Measurements from ENCODE around the gene AP4B1. TPM values are rescaled to one million over a fixed set of nuclear protein-coding genes. Genes with fewer than 3 reads are reported as not detected.

The AP4B1 gene
- total and polyA plus RNA-seq, 9 of the 15 experiments (the other 6 are each of a cell fraction or from before 2014, with no cell fraction given), result 15.8 to 36.5 (median 24.6) TPM

DNA sequence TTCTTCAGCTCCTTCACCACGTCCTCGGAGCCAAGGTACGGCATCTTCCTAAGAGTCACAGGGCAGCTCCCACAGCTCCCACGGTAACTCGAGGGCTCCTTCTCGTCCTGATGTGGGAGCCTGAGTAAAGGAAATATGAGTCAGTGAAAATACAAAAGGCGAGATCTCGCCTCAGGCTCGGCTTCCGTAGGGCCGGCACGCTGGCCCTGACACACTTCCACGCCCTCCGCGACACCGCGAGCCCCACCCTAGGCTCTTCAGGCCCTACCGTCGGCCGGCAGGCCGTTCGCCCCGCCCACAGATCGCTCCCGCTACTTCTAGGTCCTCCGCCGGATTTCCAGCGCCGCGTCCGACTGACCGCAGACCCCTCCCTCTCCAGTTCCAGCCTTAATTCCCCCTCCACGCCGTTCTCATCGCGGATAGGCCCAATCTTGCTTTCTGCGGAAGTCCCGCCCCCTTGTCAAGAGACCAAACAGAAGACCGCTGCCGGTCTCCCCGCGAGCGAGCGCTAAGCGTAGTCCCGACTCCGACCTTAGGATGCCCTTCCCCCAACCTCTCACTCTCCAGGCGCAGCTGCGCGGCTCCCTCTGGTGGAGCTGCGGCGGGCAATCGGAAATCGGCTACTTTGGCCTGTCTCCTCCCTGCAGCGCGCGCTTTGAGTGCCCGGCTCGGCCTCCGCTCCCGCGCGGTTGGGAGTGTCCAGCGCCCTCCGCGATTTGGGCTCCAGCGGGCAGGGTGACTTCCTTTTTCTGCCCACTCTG is at the start of gene AP4B1, which contains the start of gene DCLRE1B (continued):
- TF ChIP-seq STAT5B (CRISPR knock-in tag; IDR thresholded peaks at IDR 0.05) (no peak), HDAC1 (IDR thresholded peaks at IDR 0.05) (peak in 1 of 2 experiments; percentile 93; a peak in 2 of 4 replicates), GATAD2A (IDR thresholded peaks at IDR 0.05) (peak; percentile 79), NFYB (IDR thresholded peaks at IDR 0.05; ENCODE audit: extremely low read depth, insufficient read length) (peak; percentile 10), HDAC2 (IDR thresholded peaks at IDR 0.05) (peak; percentile 82), ZNF444 (CRISPR knock-in tag; IDR thresholded peaks at IDR 0.05) (no peak), CBX3 (IDR thresholded peaks at IDR 0.05; ENCODE audit: borderline replicate concordance in 1 of 2, low read length in 2 of 2) (peak in 1 of 2 experiments; percentile 57; a peak in 2 of 3 replicates), TAF9B (IDR thresholded peaks at IDR 0.05; ENCODE audit: partially characterized antibody) (peak; percentile 77), ZSCAN29 (IDR thresholded peaks at IDR 0.05) (no peak), ZNF551 (CRISPR knock-in tag; IDR thresholded peaks at IDR 0.05) (no peak), HNRNPK (IDR thresholded peaks at IDR 0.05; ENCODE audit: low read depth, low read length, poor library complexity, severe bottlenecking) (no peak), ZFX (CRISPR knock-in tag; IDR thresholded peaks at IDR 0.05) (peak; percentile 80), NFATC3 (IDR thresholded peaks at IDR 0.05) (no peak), MAZ (CRISPR knock-in tag; conservative IDR thresholded peaks at IDR 0.05 in 1 of 2, IDR thresholded peaks at IDR 0.05 in 1 of 2) (peak; percentile 96 to 98), NRF1 (conservative IDR thresholded peaks at IDR 0.05 in 1 of 2, IDR thresholded peaks at IDR 0.05 in 1 of 2) (peak; percentile 89 to 91), SREBF2 (CRISPR knock-in tag; IDR thresholded peaks at IDR 0.05) (no peak), ZNF140 (CRISPR knock-in tag; IDR thresholded peaks at IDR 0.05) (no peak)
- TF ChIP-seq, protein P1, sequence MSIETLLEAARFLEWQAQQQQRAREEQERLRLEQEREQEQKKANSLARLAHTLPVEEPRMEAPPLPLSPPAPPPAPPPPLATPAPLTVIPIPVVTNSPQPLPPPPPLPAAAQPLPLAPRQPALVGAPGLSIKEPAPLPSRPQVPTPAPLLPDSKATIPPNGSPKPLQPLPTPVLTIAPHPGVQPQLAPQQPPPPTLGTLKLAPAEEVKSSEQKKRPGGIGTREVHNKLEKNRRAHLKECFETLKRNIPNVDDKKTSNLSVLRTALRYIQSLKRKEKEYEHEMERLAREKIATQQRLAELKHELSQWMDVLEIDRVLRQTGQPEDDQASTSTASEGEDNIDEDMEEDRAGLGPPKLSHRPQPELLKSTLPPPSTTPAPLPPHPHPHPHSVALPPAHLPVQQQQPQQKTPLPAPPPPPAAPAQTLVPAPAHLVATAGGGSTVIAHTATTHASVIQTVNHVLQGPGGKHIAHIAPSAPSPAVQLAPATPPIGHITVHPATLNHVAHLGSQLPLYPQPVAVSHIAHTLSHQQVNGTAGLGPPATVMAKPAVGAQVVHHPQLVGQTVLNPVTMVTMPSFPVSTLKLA (conservative IDR thresholded peaks at IDR 0.05), result peak; percentile 84 to 92
- TF ChIP-seq, protein P2, sequence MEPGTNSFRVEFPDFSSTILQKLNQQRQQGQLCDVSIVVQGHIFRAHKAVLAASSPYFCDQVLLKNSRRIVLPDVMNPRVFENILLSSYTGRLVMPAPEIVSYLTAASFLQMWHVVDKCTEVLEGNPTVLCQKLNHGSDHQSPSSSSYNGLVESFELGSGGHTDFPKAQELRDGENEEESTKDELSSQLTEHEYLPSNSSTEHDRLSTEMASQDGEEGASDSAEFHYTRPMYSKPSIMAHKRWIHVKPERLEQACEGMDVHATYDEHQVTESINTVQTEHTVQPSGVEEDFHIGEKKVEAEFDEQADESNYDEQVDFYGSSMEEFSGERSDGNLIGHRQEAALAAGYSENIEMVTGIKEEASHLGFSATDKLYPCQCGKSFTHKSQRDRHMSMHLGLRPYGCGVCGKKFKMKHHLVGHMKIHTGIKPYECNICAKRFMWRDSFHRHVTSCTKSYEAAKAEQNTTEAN (CRISPR knock-in tag; IDR thresholded peaks at IDR 0.05), result 0 out of 2 replicates have a peak, but pooled peaks have one; percentile 18
- TF ChIP-seq, protein P3, sequence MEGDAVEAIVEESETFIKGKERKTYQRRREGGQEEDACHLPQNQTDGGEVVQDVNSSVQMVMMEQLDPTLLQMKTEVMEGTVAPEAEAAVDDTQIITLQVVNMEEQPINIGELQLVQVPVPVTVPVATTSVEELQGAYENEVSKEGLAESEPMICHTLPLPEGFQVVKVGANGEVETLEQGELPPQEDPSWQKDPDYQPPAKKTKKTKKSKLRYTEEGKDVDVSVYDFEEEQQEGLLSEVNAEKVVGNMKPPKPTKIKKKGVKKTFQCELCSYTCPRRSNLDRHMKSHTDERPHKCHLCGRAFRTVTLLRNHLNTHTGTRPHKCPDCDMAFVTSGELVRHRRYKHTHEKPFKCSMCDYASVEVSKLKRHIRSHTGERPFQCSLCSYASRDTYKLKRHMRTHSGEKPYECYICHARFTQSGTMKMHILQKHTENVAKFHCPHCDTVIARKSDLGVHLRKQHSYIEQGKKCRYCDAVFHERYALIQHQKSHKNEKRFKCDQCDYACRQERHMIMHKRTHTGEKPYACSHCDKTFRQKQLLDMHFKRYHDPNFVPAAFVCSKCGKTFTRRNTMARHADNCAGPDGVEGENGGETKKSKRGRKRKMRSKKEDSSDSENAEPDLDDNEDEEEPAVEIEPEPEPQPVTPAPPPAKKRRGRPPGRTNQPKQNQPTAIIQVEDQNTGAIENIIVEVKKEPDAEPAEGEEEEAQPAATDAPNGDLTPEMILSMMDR (IDR thresholded peaks at IDR 0.05 in 2 of 3, conservative IDR thresholded peaks at IDR 0.05 in 1 of 3; ENCODE audit: insufficient read depth in 2 of 3, low read depth in 1 of 3, low read length in 3 of 3), result peak; percentile 89 to 96 (median 93)
- TF ChIP-seq, protein P4, sequence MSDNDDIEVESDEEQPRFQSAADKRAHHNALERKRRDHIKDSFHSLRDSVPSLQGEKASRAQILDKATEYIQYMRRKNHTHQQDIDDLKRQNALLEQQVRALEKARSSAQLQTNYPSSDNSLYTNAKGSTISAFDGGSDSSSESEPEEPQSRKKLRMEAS (CRISPR knock-in tag; IDR thresholded peaks at IDR 0.05), result peak; percentile 86
- TF ChIP-seq, protein P5, sequence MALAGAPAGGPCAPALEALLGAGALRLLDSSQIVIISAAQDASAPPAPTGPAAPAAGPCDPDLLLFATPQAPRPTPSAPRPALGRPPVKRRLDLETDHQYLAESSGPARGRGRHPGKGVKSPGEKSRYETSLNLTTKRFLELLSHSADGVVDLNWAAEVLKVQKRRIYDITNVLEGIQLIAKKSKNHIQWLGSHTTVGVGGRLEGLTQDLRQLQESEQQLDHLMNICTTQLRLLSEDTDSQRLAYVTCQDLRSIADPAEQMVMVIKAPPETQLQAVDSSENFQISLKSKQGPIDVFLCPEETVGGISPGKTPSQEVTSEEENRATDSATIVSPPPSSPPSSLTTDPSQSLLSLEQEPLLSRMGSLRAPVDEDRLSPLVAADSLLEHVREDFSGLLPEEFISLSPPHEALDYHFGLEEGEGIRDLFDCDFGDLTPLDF (CRISPR knock-in tag; IDR thresholded peaks at IDR 0.05), result peak; percentile 97

Data from K562 (cell line).